Fibroblast of mammary gland (primary cell): ENCODE results near the gene PRRT3.

ENCODE experiments used
- DNase-seq: peaks from one replicate; pipeline ENCODE4 v3.0.0-alpha.2; 2010; ENCODE audit warnings: low read depth
- H3K4me3 ChIP-seq: 2 replicates; pipeline ENCODE4 v1.5.1; 2011; ENCODE audit warnings: low read depth, mild to moderate bottlenecking, low read length, moderate library complexity; ENCODE audit not compliant: control insufficient read depth
- CTCF ChIP-seq: conservative IDR thresholded peaks from 2 replicates; pipeline ENCODE4 v1.5.1; 2011; ENCODE audit warnings: low read depth, low read length, inconsistent platforms; ENCODE audit not compliant: control insufficient read depth, insufficient read depth

Gene PRRT3

GRCh38 chr3:9914559-9915253 is 37.5 kb downstream of the PRRT3 start:
- H3K4me3 ChIP-seq = peak overlapping the region; percentile 27
- DNase-seq = no peak
- no peak for TF ChIP-seq CTCF

GRCh38 chr3:9914011-9914410 is 38.2 kb downstream of the PRRT3 start:
- TF ChIP-seq CTCF = no peak
- DNase-seq = no peak
- no peak overlapping the region for H3K4me3 ChIP-seq

- TF ChIP-seq CTCF = no peak
- H3K4me3 ChIP-seq = no peak overlapping the region
- no peak for DNase-seq
Observed at GRCh38 chr3:9913601-9914000, 38.6 kb downstream of the PRRT3 start.

- TF ChIP-seq CTCF = no peak
- DNase-seq = peak; percentile 76
- H3K4me3 ChIP-seq = no peak overlapping the region
Observed at GRCh38 chr3:9912294-9912935, 39.8 kb downstream of the PRRT3 start.

- no peak for DNase-seq
- TF ChIP-seq CTCF = no peak
- H3K4me3 ChIP-seq = no peak overlapping the region
Observed at GRCh38 chr3:9911863-9912262, 40.3 kb downstream of the PRRT3 start.

GRCh38 chr3:9909221-9910013 is 42.8 kb downstream of the PRRT3 start:
- H3K4me3 ChIP-seq = no peak overlapping the region
- peak; percentile 31 for DNase-seq
- TF ChIP-seq CTCF = no peak
